ENCODE measurements around the gene TMEM45A.

Gene TMEM45A

DNA sequence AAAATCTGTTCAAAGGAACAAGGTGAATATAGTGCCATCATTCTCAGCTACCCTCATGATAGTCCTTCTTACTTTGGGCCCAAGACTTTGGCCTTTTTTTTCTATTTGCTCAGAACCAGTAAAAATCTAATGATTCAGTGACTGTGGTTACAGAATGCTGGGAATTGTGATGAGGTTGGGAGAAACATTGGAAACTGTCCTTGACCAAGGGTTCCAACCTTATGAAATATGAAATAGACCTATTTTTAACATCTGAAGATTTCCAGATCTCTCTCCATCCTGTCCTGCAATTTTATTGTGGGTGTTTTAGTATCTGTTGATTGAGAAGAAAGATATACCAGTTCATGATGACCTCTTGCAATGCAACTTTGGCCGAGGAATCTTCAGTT lies 34.9 kb downstream of the TMEM45A start:
- Histone ChIP-seq H3K27me3 (ENCODE audit: low read length) (no peaks in the 10 kb centered on the region), H3K27ac (ENCODE audit: low read depth, low read length) (no peak overlapping the region), H2AFZ (ENCODE audit: low read depth, low read length, severe bottlenecking) (no peak overlapping the region), H3K4me3 (ENCODE audit: insufficient read depth, low read length, poor library complexity, severe bottlenecking) (no peak overlapping the region), H3K9me2 (replicated peaks; ENCODE audit: insufficient read depth, low read length) (no peaks in the 10 kb centered on the region), H3K36me3 (ENCODE audit: low read length) (no peaks in the 10 kb centered on the region), H3K4me2 (ENCODE audit: low read depth, low read length, poor library complexity, severe bottlenecking) (no peak overlapping the region), H4K20me1 (ENCODE audit: low read depth, low read length) (no peaks in the 10 kb centered on the region), H3K9me3 (ENCODE audit: insufficient read depth, low read length) (no peaks in the 10 kb centered on the region), H3F3A (ENCODE audit: insufficient read depth) (no peaks in the 10 kb centered on the region), H3K79me2 (ENCODE audit: insufficient read depth, low read length) (no peaks in the 10 kb centered on the region), H3K9ac (ENCODE audit: low read length) (no peak overlapping the region)
- TF ChIP-seq EZH2phosphoT487 (conservative IDR thresholded peaks at IDR 0.05; ENCODE audit: low read length) = no peak
- TF ChIP-seq, protein P1, sequence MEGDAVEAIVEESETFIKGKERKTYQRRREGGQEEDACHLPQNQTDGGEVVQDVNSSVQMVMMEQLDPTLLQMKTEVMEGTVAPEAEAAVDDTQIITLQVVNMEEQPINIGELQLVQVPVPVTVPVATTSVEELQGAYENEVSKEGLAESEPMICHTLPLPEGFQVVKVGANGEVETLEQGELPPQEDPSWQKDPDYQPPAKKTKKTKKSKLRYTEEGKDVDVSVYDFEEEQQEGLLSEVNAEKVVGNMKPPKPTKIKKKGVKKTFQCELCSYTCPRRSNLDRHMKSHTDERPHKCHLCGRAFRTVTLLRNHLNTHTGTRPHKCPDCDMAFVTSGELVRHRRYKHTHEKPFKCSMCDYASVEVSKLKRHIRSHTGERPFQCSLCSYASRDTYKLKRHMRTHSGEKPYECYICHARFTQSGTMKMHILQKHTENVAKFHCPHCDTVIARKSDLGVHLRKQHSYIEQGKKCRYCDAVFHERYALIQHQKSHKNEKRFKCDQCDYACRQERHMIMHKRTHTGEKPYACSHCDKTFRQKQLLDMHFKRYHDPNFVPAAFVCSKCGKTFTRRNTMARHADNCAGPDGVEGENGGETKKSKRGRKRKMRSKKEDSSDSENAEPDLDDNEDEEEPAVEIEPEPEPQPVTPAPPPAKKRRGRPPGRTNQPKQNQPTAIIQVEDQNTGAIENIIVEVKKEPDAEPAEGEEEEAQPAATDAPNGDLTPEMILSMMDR (IDR thresholded peaks at IDR 0.05; ENCODE audit: insufficient read depth, low read length, poor library complexity, severe bottlenecking) = no peak

DNA sequence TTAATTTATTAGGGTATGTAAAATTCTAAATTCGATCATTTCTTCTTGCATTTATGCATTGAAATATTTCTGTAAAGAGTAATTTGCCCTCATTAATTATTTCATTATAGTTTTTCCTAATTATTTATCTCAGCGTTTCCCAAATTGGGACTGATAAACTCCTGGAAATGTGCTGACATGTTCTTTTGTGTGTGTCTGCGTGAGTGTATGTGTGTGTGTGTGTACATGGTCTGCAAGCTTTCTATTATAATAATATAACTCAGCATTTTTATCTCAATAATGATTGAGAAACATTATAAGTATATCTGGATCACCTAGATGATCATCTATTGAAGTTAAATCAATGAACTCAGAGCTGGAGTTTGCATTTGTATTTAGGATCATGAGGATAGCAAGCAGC lies 38.7 kb downstream of the TMEM45A start:
- no peaks in the 10 kb centered on the region for H3K9me2 ChIP-seq (replicated peaks; ENCODE audit: insufficient read depth, low read length)

DNA sequence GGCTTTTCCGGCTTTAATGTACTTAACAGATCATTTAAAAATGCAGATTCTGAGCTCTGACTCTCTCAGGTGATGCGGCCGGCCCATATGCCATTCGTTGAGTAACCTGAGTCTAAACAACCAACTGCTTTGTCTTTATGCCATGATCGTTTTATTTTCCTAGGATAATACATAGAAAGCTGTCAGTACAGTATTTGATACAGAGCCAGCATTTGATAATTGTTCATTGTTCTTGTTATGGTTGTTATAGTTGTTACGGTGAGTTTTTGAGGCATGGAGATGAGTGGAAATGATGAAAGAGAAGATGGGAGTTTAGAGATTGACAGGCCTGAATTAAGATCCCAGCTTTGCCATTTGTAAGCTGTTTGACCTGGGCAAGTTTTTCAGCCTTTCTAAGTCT lies 40.0 kb downstream of the TMEM45A start:
- no peak overlapping the region for H3K4me2 ChIP-seq (ENCODE audit: low read depth, low read length, poor library complexity, severe bottlenecking)
- H3K27me3 ChIP-seq (ENCODE audit: low read length) = no peaks in the 10 kb centered on the region
- no peak overlapping the region for H3K9ac ChIP-seq (ENCODE audit: low read length)
- H3K27ac ChIP-seq (ENCODE audit: low read depth, low read length) = no peak overlapping the region
- TF ChIP-seq EZH2phosphoT487 (conservative IDR thresholded peaks at IDR 0.05; ENCODE audit: low read length) = no peak
- no peaks in the 10 kb centered on the region for H3K9me2 ChIP-seq (replicated peaks; ENCODE audit: insufficient read depth, low read length)
- H3K36me3 ChIP-seq (ENCODE audit: low read length) = no peaks in the 10 kb centered on the region
- H3K9me3 ChIP-seq (ENCODE audit: insufficient read depth, low read length) = no peaks in the 10 kb centered on the region
- no peak overlapping the region for H3K4me3 ChIP-seq (ENCODE audit: insufficient read depth, low read length, poor library complexity, severe bottlenecking)
- no peaks in the 10 kb centered on the region for H4K20me1 ChIP-seq (ENCODE audit: low read depth, low read length)
- no peaks in the 10 kb centered on the region for H3F3A ChIP-seq (ENCODE audit: insufficient read depth)
- no peak overlapping the region for H2AFZ ChIP-seq (ENCODE audit: low read depth, low read length, severe bottlenecking)
- H3K79me2 ChIP-seq (ENCODE audit: insufficient read depth, low read length) = no peaks in the 10 kb centered on the region

More for the DNA sequence above, 38.7 kb downstream of the TMEM45A start:
- H3K79me2 ChIP-seq (ENCODE audit: insufficient read depth, low read length) = no peaks in the 10 kb centered on the region
- H3K4me2 ChIP-seq (ENCODE audit: low read depth, low read length, poor library complexity, severe bottlenecking) = no peak overlapping the region
- H3K4me3 ChIP-seq (ENCODE audit: insufficient read depth, low read length, poor library complexity, severe bottlenecking) = no peak overlapping the region
- H4K20me1 ChIP-seq (ENCODE audit: low read depth, low read length) = no peaks in the 10 kb centered on the region
- no peaks in the 10 kb centered on the region for H3K27me3 ChIP-seq (ENCODE audit: low read length)
- H3K36me3 ChIP-seq (ENCODE audit: low read length) = no peaks in the 10 kb centered on the region
- no peak overlapping the region for H3K27ac ChIP-seq (ENCODE audit: low read depth, low read length)
- H2AFZ ChIP-seq (ENCODE audit: low read depth, low read length, severe bottlenecking) = no peak overlapping the region
- H3K9ac ChIP-seq (ENCODE audit: low read length) = no peak overlapping the region
- no peak for TF ChIP-seq EZH2phosphoT487 (conservative IDR thresholded peaks at IDR 0.05; ENCODE audit: low read length)
- TF ChIP-seq, protein P1 (IDR thresholded peaks at IDR 0.05; ENCODE audit: insufficient read depth, low read length, poor library complexity, severe bottlenecking) = no peak
- no peaks in the 10 kb centered on the region for H3K9me3 ChIP-seq (ENCODE audit: insufficient read depth, low read length)
- no peaks in the 10 kb centered on the region for H3F3A ChIP-seq (ENCODE audit: insufficient read depth)

DNA sequence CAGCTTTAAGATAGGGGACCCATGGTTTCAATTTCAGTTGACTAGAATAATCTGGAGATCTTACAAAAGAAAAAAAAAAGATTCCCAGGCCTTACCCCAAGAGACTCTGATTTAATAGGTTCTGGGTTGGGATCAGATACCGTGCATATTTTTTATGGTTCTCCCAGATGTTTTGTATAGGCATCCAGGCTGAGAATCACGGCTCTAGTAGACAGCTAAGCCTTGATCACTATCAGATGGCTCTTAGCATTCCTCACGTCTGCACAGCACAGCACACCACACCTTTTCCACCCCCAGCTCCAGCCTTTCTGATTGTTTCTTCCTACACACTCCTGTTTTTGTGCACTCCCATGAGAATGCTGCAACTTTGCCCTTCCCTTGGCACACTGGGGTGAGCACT lies 40.8 kb downstream of the TMEM45A start:
- Histone ChIP-seq H3K27me3 (ENCODE audit: low read length) (no peaks in the 10 kb centered on the region), H3K9ac (ENCODE audit: low read length) (no peak overlapping the region), H3K79me2 (ENCODE audit: insufficient read depth, low read length) (no peaks in the 10 kb centered on the region), H3K9me3 (ENCODE audit: insufficient read depth, low read length) (no peaks in the 10 kb centered on the region), H3F3A (ENCODE audit: insufficient read depth) (no peaks in the 10 kb centered on the region), H3K27ac (ENCODE audit: low read depth, low read length) (no peak overlapping the region), H3K4me3 (ENCODE audit: insufficient read depth, low read length, poor library complexity, severe bottlenecking) (no peak overlapping the region), H2AFZ (ENCODE audit: low read depth, low read length, severe bottlenecking) (no peak overlapping the region), H4K20me1 (ENCODE audit: low read depth, low read length) (no peaks in the 10 kb centered on the region), H3K36me3 (ENCODE audit: low read length) (no peaks in the 10 kb centered on the region), H3K9me2 (replicated peaks; ENCODE audit: insufficient read depth, low read length) (no peaks in the 10 kb centered on the region), H3K4me2 (ENCODE audit: low read depth, low read length, poor library complexity, severe bottlenecking) (no peak overlapping the region)
- TF ChIP-seq EZH2phosphoT487 (conservative IDR thresholded peaks at IDR 0.05; ENCODE audit: low read length) = no peak
- TF ChIP-seq, protein P1 (IDR thresholded peaks at IDR 0.05; ENCODE audit: insufficient read depth, low read length, poor library complexity, severe bottlenecking) = no peak

All from SU-DHL-6 (cell line).